ENCODE measurements around the gene IKZF1.

- no peak for TF ChIP-seq POLR2AphosphoS5 (IDR thresholded peaks at IDR 0.05; ENCODE audit: borderline replicate concordance, low read depth, low read length)
- no peak for TF ChIP-seq EZH2 (IDR thresholded peaks at IDR 0.05)
- TF ChIP-seq FOXP2 (optimal IDR thresholded peaks at IDR 0.05; ENCODE audit: control extremely low read depth, extremely low read length, insufficient read depth): no peak
Observed at GRCh38 chr7:50394315-50394714, 89.8 kb downstream of the IKZF1 start.
